Lower leg skin (tissue), 4 donors: ENCODE measurements around the gene GRIN1. TPM values are rescaled to one million over a fixed set of nuclear protein-coding genes. Genes with fewer than 3 reads are reported as not detected.

ENCODE experiments used
- DNase-seq, 2 donors: peaks; one replicate each; pipeline ENCODE4 v3.0.0-alpha.2; 2019; ENCODE audit warnings: low spot score in 2 of 2
- H3K4me3 ChIP-seq: fragments of 200-600 bp; sonication (generic); 2 replicates; pipeline ENCODE4 v1.5.1; 2017; ENCODE audit warnings: mild to moderate bottlenecking, low read depth; ENCODE audit not compliant: poor library complexity, severe bottlenecking
- CTCF ChIP-seq, 3 donors: fragments of 450-650 bp; IDR thresholded peaks; one replicate each; pipeline ENCODE4 v1.5.1; 2016; ENCODE audit warnings: antibody characterized with exemption in 3 of 3, mild to moderate bottlenecking in 3 of 3, moderate library complexity in 2 of 3
- POLR2A ChIP-seq, 2 donors: fragments of 450-650 bp; IDR thresholded peaks; one replicate each; pipeline ENCODE4 v1.6.1; 2016 to 2017; ENCODE audit warnings: antibody characterized with exemption in 2 of 2, mild to moderate bottlenecking in 1 of 2, moderate library complexity in 1 of 2
- WGBS, 2 donors: methylation state at CpG; one replicate each; pipeline ENCODE4 v1.1.5; 2018; 5-methylcytosine and 5-hydroxymethylcytosine counted together
- intact Hi-C: fragments of 100-400 bp; cut with DNase I; formaldehyde crosslinking; loops from one replicate; pipeline ENCODE4 v1.15.0; 2023; ENCODE audit warnings: low total_unique reads
- total RNA-seq, 4 donors: library from RNA; depleted of rRNA; stranded (reverse); fragments of >200 nt; gene quantifications; one replicate each; pipeline ENCODE4 v1.1.0, GENCODE V29; 2016

The GRIN1 gene
- total RNA-seq, 4 donors from 2014 or later = 0.10 to 2.4 (median 0.49) TPM; not detected in 1

- TF ChIP-seq CTCF (IDR thresholded peaks at IDR 0.05) = no peak
- TF ChIP-seq POLR2A (IDR thresholded peaks at IDR 0.05) = no peak
- no peak for DNase-seq
- H3K4me3 ChIP-seq = no peak overlapping the region
- intact Hi-C loops = no loop called here
- 27 to 36% methylated on average over 11 to 24 of the region's 24 CpGs for WGBS, 2 donors
Observed at GRCh38 chr9:137147793-137148160, 8.8 kb downstream of the GRIN1 start.

DNA sequence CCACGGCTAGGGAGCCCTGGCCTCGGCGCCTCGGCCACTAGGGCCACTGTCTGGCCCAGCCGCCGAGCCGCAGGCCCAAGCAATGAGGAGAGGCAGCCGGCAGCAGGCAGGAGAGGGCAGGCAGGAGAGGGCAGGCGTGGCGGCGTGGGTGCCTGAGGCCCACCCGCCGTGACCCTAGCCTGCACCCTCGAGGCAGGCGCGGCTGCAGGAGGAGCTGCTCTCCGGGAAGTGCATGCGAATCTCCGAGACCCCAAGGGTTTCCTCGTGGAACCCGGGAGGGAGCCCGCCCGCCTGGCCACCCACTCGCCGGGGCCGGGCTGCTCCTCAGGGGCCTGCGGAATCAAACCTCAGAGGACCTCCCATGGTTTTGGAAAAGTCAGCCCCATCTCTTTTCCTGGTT lies 9.3 kb downstream of the GRIN1 start:
- H3K4me3 ChIP-seq = no peak overlapping the region
- DNase-seq = no peak
- TF ChIP-seq POLR2A (IDR thresholded peaks at IDR 0.05) (no peak), CTCF (IDR thresholded peaks at IDR 0.05) (no peak)
- intact Hi-C loops = no loop called here
- 62 to 70% methylated on average over 27 of the region's 27 CpGs for WGBS, 2 donors

GRCh38 chr9:137148661-137149060 lies 9.7 kb downstream of the GRIN1 start:
- WGBS, 2 donors = 77 to 82% methylated on average over 19 of the region's 19 CpGs
- intact Hi-C loops = no loop called here

DNA sequence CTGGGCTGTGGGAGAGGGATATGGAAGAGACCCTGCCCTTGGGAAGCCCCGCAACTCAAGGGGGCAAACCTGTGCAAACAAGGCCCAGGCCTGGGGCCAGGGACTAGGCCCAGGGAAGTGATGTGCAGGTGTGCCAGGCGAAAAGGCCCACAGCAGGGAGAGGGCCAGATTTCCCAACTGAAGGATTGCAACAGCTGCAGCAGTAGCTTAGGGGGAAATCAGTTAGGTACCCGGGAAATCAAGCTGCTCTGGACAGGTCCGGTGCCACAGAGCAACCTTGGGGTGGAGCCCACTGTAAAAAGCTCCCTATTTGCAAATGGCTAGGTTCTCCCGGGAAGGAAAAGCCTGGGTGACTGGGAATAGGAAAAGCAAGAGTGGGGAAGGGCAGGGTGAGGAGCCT lies 10.4 kb downstream of the GRIN1 start:
- WGBS, 2 donors = 50 to 71% methylated on average over 5 of the region's 5 CpGs
- no peak for DNase-seq
- no peak overlapping the region for H3K4me3 ChIP-seq
- intact Hi-C loops = no loop called here
- TF ChIP-seq POLR2A (IDR thresholded peaks at IDR 0.05) = no peak
- no peak for TF ChIP-seq CTCF (IDR thresholded peaks at IDR 0.05)

More at GRCh38 chr9:137148661-137149060, 9.7 kb downstream of the GRIN1 start:
- H3K4me3 ChIP-seq = no peak overlapping the region
- TF ChIP-seq POLR2A (IDR thresholded peaks at IDR 0.05) (no peak), CTCF (IDR thresholded peaks at IDR 0.05) (no peak)
- DNase-seq = no peak

DNA sequence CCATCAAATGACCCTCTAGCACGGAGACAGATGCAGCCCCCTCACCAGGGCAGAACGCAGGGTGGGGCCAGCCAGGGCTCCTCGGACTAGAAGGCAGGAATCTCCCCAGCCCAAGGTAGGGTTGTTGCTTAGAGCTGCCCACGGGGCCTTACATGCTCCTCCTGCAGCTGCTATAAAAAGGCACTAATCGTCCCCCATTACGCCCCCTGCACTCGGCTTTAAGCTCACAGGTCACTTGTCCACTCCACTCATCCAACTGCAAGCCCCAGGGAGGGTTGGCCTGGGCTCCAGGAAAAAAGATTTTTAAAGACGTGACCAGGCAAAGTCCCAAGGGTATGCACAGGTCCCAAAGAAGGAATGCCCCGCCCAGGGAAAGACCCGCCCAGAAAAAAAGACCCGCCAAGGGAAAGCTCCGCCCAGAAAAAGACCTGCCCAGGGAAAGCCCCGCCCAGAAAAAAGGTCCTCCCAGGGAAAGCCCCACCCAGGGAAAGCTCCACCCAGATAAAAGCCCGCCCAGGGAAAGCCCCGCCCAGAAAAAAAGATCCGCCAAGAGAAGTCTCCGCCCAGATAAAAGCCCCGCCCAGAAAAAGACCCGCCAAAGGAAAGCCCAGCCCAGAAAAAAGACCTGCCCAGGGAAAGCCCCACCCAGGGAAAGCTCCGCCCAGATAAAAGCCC lies 11.1 kb downstream of the GRIN1 start:
- no peak overlapping the region for H3K4me3 ChIP-seq
- no peak for TF ChIP-seq CTCF (IDR thresholded peaks at IDR 0.05)
- no peak for TF ChIP-seq POLR2A (IDR thresholded peaks at IDR 0.05)
- intact Hi-C loops = no loop called here
- 38 to 54% methylated on average over 19 to 20 of the region's 20 CpGs for whole genome bisulfite sequencing, 2 donors
- DNase-seq = no peak
